ENCODE measurements around the gene ZNF385B.

DNA sequence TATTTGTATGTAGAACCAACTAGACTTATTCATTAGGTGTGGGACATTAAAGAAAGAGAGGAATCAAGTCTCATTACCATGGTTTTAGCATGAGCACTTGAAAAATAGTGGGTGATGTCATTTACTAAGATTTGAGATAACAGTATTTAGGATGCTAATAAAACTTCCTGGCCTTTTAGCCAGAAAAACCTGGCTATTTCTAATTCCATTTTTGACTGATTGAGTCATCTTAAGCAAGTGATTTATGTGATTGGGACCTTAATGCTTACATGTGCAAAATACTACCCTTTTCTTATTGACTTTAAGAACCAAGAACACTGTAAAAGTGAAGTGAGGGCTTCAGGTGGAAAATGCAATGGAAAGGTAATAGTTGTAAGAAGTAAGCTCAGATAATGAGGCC is 400.0 kb downstream of the ZNF385B start:
- TF ChIP-seq, protein P1, sequence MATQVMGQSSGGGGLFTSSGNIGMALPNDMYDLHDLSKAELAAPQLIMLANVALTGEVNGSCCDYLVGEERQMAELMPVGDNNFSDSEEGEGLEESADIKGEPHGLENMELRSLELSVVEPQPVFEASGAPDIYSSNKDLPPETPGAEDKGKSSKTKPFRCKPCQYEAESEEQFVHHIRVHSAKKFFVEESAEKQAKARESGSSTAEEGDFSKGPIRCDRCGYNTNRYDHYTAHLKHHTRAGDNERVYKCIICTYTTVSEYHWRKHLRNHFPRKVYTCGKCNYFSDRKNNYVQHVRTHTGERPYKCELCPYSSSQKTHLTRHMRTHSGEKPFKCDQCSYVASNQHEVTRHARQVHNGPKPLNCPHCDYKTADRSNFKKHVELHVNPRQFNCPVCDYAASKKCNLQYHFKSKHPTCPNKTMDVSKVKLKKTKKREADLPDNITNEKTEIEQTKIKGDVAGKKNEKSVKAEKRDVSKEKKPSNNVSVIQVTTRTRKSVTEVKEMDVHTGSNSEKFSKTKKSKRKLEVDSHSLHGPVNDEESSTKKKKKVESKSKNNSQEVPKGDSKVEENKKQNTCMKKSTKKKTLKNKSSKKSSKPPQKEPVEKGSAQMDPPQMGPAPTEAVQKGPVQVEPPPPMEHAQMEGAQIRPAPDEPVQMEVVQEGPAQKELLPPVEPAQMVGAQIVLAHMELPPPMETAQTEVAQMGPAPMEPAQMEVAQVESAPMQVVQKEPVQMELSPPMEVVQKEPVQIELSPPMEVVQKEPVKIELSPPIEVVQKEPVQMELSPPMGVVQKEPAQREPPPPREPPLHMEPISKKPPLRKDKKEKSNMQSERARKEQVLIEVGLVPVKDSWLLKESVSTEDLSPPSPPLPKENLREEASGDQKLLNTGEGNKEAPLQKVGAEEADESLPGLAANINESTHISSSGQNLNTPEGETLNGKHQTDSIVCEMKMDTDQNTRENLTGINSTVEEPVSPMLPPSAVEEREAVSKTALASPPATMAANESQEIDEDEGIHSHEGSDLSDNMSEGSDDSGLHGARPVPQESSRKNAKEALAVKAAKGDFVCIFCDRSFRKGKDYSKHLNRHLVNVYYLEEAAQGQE (IDR thresholded peaks at IDR 0.05; ENCODE audit: insufficient replicate concordance, low read depth) = no peak
- TF ChIP-seq SPI1 (IDR thresholded peaks at IDR 0.05; ENCODE audit: borderline replicate concordance, low read depth) (no peak), POLR2AphosphoS5 (IDR thresholded peaks at IDR 0.05; ENCODE audit: low read depth) (no peak)
- TF ChIP-seq, protein P2, sequence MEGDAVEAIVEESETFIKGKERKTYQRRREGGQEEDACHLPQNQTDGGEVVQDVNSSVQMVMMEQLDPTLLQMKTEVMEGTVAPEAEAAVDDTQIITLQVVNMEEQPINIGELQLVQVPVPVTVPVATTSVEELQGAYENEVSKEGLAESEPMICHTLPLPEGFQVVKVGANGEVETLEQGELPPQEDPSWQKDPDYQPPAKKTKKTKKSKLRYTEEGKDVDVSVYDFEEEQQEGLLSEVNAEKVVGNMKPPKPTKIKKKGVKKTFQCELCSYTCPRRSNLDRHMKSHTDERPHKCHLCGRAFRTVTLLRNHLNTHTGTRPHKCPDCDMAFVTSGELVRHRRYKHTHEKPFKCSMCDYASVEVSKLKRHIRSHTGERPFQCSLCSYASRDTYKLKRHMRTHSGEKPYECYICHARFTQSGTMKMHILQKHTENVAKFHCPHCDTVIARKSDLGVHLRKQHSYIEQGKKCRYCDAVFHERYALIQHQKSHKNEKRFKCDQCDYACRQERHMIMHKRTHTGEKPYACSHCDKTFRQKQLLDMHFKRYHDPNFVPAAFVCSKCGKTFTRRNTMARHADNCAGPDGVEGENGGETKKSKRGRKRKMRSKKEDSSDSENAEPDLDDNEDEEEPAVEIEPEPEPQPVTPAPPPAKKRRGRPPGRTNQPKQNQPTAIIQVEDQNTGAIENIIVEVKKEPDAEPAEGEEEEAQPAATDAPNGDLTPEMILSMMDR (IDR thresholded peaks at IDR 0.05; ENCODE audit: insufficient read depth, low read length) = no peak
